HEK293 (cell line): Measurements from ENCODE around the gene CSNK1A1L.

Experiments
- CTCF ChIP-seq: fragments of 450-650 bp; formaldehyde crosslinking; IDR thresholded peaks from 2 replicates; pipeline ENCODE4 v1.5.1; 2016; ENCODE audit warnings: missing biosample characterization, missing genetic modification characterization
- ELK4 ChIP-seq: IDR thresholded peaks from 2 replicates; pipeline ENCODE4 v1.6.1; 2011; ENCODE audit warnings: mild to moderate bottlenecking, low read depth, low read length, borderline replicate concordance
- MYNN ChIP-seq: fragments of 450-650 bp; formaldehyde crosslinking; IDR thresholded peaks from 2 replicates; pipeline ENCODE4 v1.5.1; 2016; ENCODE audit warnings: missing biosample characterization, missing genetic modification characterization, borderline replicate concordance
- PRDM1 ChIP-seq: fragments of 450-650 bp; formaldehyde crosslinking; IDR thresholded peaks from 2 replicates; pipeline ENCODE4; 2016; ENCODE audit warnings: missing biosample characterization, missing genetic modification characterization
- ZBTB8A ChIP-seq: fragments of 450-650 bp; formaldehyde crosslinking; IDR thresholded peaks from 2 replicates; pipeline ENCODE4 v1.5.1; 2016; ENCODE audit warnings: missing biosample characterization, missing genetic modification characterization
- ZIC2 ChIP-seq: fragments of 450-650 bp; formaldehyde crosslinking; IDR thresholded peaks from 2 replicates; pipeline ENCODE4 v1.5.1; 2016; ENCODE audit warnings: missing biosample characterization, missing genetic modification characterization
- ZNF704 ChIP-seq: fragments of 450-650 bp; formaldehyde crosslinking; IDR thresholded peaks from 2 replicates; pipeline ENCODE4 v1.5.1; 2016; ENCODE audit warnings: missing biosample characterization, missing genetic modification characterization
- ZNF707 ChIP-seq: fragments of 450-650 bp; formaldehyde crosslinking; IDR thresholded peaks from 2 replicates; pipeline ENCODE4 v1.5.1; 2016; ENCODE audit warnings: missing biosample characterization, missing genetic modification characterization
- ZNF777 ChIP-seq: fragments of 450-650 bp; formaldehyde crosslinking; IDR thresholded peaks from 2 replicates; pipeline ENCODE4 v1.5.1; 2017; ENCODE audit warnings: missing biosample characterization, missing genetic modification characterization, borderline replicate concordance

- TF ChIP-seq ZNF707 (tag by site-specific recombination) = no peak
- TF ChIP-seq ZBTB8A (tag by site-specific recombination) = no peak
- TF ChIP-seq PRDM1 (tag by site-specific recombination) = no peak
- no peak for TF ChIP-seq CTCF (tag by site-specific recombination)
- TF ChIP-seq ELK4 = no peak
- TF ChIP-seq MYNN = no peak
- no peak for TF ChIP-seq ZNF777
- peak; percentile 27; the same call in 1 of the 2 replicates for TF ChIP-seq ZIC2 (tag by site-specific recombination)
- no peak for TF ChIP-seq ZNF704 (tag by site-specific recombination)
Observed at GRCh38 chr13:37070145-37070695, 35.2 kb downstream of the CSNK1A1L start.
